LNCaP clone FGC (cell line): ENCODE measurements around the gene CELA3A.

Experiments used
- DNase-seq: peaks from one replicate; pipeline ENCODE4 v3.0.0-alpha.2; 2011; ENCODE audit warnings: low read depth
- H3K4me3 ChIP-seq: 2 replicates; pipeline ENCODE4 v1.5.1; 2011; ENCODE audit warnings: mild to moderate bottlenecking, low read depth, low read length, control low read depth
- CTCF ChIP-seq: IDR thresholded peaks from 2 replicates; pipeline ENCODE4 v1.5.1; 2012; ENCODE audit warnings: mild to moderate bottlenecking; ENCODE audit not compliant: control insufficient read depth, insufficient read depth; ENCODE audit errors: extremely low read depth

Gene CELA3A

DNA sequence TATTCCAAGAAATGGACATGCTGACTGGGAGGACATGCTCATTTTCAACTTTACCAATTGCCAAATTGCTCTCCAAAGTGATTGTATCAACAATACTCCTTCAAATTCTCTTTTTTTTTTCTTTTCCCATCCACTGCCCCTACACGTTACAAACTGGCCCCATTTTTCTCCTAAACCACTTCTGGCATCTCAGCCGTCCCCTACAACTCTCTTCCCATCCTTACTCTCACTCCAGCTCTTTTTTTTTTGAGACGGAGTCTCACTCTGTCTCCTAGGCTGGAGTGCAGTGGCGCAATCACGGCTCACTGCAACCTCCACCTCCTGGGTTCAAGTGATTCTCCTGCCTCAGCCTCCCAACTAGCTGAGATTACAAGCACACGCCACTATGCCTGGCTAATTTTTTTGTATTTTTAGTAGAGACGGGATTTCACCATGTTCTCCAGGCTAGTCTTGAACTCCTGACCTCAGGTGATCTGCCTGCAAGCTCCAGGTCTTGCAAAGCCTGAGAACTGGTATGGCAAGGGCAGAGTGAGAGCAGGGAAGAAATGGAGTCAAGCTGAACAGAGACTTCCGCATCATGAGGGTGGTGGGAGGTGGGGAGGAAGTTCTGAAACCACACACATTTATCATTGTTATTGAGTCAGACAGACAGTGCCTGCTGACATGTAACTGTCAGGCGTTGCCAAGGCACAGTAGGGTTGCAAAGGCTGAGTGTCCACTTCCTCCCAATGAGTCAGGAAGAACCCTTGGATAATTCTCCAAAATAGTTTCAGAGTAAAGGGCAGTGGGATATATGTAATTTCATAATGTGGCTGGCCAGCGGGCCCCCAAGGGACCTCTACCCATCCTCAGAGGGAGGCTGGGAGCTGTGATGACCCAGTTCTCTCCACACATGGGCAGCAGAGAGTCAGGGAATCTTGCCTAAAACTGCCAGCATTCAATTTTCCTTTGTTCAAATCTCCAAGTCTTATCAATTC, 17.4 kb downstream of the CELA3A start:
- no peak overlapping the region for H3K4me3 ChIP-seq
- no peak for DNase-seq
- TF ChIP-seq CTCF: no peak

DNA sequence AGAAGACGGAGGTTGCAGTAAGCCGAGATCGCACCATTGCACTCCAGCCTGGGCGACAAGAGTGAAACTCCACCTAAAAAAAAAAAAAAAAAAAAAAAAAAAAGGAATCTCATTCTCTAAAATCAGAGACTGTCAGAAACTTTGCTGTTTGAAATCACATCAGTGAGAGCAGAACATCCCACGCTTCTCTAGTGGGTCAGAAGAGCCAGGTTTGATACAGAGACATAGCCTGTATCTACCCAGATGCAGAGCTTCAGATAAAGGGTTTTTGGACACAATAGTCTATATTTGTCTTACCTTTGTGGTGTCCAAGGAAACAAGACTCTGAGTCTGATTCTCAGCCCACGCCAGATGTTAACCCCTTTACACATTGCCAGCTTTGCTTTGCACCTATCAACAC, 19.6 kb downstream of the CELA3A start:
- no peak overlapping the region for H3K4me3 ChIP-seq
- TF ChIP-seq CTCF: no peak
- no peak for DNase-seq

DNA sequence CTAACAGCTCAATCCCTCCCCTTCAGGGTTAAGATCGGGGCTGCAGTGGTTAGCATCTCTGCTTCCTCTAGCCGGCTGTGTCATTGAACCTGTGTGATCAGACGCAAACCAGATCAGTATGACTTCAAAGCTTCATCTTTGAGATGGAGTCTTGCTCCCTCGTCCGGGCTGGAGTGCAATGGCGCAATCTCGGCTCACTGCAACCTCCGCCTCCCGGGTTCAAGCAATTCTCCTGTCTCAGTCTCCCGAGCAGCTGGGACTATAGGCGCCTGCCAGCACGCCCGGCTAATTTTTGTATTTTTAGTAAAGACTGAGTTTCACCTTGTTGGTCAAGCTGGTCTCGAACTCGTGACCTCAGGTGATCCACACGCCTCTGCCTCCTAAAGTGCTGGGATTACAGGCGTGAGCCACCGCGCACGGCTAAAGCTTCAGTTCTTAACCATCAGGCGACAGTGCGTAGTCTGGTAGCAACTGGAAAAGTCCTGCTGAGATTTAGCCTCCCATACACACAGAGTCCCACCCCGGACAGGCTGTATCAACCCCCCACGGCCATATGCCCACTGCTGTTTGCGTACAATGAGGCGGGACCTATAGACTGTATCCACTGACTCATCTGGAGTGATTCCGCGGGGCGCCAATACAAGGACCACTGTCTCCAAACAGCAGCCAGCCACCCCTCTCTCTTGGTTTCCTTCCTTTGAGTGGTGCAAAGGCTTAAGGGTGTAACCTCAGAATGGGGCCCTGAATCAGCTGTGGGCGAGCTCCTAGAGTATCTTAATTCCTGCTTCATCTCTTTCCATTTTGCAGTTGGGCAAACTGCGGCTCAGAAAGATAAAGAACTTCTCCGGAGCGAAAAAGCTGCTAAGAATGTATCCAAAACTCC, 23.3 kb downstream of the CELA3A start:
- peak overlapping the region; percentile 77 for H3K4me3 ChIP-seq
- no peak for TF ChIP-seq CTCF
- no peak for DNase-seq

GRCh38 chr1:22025368-22026155, 24.1 kb downstream of the CELA3A start:
- no peak for TF ChIP-seq CTCF
- H3K4me3 ChIP-seq: peak overlapping the region; percentile 77
- no peak for DNase-seq

DNA sequence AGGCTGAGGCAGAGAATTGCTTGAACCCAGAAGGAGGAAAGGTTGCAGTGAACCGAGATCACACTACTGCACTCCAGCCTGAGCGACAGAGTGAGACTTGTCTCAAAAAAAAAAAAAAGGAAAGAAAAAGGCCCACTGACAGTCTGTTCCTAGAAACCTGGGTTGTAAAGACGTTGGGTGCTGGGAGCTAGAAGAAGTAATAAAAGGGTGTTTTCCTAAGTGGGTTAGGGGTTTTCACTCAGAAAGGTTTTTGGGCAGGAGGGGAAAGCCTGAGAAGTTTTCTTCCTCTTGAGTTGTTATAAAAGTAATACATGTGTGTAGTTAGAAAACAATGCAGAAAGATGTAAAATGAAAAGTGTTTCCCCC, 25.4 kb downstream of the CELA3A start:
- no peak for DNase-seq
- no peak overlapping the region for H3K4me3 ChIP-seq
- TF ChIP-seq CTCF: no peak

DNA sequence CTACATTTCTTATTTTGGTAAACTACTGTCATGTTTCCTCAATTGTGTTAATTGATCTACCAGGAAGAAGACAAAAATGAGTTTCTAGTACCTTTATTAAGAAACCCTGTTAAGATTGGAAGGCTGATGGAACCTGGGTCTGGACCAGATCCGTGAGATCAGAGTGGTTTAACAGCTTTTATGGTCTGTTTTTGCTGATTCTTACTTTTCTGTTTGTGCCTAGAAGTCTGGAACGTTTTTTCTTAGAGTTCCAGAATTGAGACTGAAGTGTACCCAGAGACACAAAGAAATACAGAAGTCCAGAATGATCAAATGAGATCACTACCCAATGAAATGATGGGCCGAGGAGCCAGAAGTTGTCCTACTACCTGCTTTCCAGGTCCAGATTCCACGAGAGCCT, 28.6 kb downstream of the CELA3A start:
- no peak for DNase-seq
- H3K4me3 ChIP-seq: no peak overlapping the region
- TF ChIP-seq CTCF: no peak
